LoVo (cell line): ENCODE measurements around the gene RPL18.

Experiments
- DNase-seq: peaks from one replicate; pipeline ENCODE4 v3.0.0-alpha.2; 2016; ENCODE audit warnings: low spot score

The RPL18 gene

GRCh38 chr19:48629599-48630295, 10.8 kb upstream of the RPL18 start:
- no peak for DNase-seq

DNA sequence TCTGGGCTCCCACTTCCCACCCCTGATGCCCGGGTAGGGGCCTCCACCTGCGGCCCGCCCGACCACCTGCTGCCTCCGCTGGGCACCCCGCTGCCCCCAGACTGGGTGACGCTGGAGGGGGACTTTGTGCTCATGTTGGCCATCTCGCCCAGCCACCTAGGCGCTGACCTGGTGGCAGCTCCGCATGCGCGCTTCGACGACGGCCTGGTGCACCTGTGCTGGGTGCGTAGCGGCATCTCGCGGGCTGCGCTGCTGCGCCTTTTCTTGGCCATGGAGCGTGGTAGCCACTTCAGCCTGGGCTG, 10.3 kb upstream of the RPL18 start:
- no peak for DNase-seq

DNA sequence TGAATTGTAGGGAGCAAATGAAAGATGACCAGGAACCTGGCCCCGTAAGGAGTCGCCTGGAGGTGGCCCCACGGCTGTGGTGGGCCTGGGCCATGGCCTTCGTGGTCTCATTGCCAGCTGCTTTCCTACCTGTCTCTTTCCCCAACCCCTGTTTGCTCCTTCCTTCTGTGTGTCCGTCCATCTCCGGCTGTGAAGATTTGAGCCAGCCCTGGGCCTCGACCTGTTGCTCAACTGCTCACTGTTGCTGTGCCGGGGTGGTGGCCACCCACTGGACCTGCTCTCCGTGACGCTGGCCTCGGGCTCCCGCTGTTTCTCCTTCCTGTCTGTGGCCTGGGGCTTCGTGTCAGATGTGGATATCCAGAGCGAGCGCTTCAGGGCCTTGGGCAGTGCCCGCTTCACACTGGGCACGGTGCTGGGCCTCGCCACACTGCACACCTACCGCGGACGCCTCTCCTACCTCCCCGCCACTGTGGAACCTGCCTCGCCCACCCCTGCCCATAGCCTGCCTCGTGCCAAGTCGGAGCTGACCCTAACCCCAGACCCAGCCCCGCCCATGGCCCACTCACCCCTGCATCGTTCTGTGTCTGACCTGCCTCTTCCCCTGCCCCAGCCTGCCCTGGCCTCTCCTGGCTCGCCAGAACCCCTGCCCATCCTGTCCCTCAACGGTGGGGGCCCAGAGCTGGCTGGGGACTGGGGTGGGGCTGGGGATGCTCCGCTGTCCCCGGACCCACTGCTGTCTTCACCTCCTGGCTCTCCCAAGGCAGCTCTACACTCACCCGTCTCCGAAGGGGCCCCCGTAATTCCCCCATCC, 9.7 kb upstream of the RPL18 start:
- no peak for DNase-seq

DNA sequence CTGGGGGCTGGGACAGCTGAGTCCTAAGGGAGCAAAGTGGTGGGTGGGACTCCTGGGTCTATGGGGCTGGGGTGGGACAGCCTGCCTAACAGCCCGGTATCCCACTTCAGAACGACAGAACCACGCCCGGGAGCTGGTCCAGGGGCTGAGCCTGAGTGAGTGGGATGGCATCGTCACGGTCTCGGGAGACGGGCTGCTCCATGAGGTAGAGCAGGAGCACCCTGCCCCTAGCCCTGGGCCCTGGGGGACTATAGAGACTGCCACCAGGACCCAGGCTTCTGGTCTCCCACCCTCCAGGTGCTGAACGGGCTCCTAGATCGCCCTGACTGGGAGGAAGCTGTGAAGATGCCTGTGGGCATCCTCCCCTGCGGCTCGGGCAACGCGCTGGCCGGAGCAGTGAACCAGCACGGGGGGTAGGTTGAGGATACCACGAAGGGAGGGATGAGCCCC, 8.9 kb upstream of the RPL18 start:
- no peak for DNase-seq

GRCh38 chr19:48627201-48627864, 8.4 kb upstream of the RPL18 start:
- DNase-seq, result no peak

DNA sequence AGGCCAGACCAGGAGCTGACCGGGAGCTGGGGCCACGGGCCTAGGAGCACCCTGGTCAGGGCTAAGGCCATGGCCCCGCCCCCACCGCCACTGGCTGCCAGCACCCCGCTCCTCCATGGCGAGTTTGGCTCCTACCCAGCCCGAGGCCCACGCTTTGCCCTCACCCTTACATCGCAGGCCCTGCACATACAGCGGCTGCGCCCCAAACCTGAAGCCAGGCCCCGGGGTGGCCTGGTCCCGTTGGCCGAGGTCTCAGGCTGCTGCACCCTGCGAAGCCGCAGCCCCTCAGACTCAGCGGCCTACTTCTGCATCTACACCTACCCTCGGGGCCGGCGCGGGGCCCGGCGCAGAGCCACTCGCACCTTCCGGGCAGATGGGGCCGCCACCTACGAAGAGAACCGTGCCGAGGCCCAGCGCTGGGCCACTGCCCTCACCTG, 6.9 kb upstream of the RPL18 start:
- DNase-seq, result no peak

- DNase-seq, result no peak
Observed at GRCh38 chr19:48624791-48625723, 6.1 kb upstream of the RPL18 start.

- DNase-seq, result no peak
Observed at GRCh38 chr19:48624067-48624594, 5.2 kb upstream of the RPL18 start.

DNA sequence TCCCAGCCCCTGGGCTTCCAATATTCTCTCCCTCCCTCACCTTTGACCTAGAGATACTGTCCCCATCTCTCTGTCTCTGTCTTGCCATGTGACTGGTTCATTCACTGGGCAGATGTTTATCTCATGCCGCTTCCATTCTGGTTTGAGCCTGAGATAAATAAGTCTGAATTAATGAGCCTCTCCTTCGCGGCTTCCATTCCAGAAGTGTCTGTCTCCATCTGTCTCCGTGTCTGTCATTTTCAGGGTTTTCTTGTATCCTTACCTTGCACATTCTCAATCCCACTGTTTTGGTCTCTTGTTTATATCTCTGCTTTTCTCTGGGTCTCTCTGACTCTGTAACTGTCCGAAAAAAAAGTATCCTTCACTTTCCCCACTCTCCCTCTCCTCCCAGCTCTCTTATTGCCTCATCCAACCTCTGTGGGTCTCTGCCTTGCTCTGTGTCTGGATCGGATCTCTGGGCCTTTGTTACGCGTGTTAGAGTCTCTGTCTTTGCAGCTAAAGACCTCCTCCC, 4.6 kb upstream of the RPL18 start:
- no peak for DNase-seq

- no peak for DNase-seq
Observed at GRCh38 chr19:48619692-48620585, 961 bp upstream of the RPL18 start.

DNA sequence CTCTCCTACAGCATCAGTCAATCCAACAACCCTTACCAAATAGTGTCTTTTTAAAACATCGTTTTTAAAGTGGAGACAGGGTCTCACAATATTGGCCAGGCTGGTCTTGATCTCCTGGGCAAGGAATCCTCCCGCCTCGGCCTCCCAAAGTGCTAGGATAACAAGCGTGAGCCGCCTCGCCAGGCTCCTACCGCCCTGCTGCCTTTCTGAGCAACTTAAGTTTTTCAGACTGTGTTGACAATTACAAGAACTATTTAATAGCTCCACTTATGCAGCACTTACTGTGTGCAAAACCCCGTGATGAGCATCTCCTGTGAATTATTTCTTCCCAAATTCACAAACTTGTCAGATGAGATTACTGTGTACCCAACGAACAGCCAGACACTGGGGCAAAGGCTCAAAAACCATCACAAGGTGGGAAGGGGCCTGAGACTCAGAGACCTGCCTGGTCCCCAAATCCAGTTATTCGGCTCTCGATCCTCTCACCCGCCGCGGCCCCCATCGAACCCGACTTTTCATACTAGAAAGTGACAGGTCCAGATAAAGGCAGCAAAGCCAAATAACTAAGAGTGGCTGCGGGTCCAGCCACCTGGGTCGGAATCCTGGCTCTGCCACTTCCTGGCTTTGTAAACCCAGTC, 581 bp downstream of the RPL18 start:
- DNase-seq, result no peak

DNA sequence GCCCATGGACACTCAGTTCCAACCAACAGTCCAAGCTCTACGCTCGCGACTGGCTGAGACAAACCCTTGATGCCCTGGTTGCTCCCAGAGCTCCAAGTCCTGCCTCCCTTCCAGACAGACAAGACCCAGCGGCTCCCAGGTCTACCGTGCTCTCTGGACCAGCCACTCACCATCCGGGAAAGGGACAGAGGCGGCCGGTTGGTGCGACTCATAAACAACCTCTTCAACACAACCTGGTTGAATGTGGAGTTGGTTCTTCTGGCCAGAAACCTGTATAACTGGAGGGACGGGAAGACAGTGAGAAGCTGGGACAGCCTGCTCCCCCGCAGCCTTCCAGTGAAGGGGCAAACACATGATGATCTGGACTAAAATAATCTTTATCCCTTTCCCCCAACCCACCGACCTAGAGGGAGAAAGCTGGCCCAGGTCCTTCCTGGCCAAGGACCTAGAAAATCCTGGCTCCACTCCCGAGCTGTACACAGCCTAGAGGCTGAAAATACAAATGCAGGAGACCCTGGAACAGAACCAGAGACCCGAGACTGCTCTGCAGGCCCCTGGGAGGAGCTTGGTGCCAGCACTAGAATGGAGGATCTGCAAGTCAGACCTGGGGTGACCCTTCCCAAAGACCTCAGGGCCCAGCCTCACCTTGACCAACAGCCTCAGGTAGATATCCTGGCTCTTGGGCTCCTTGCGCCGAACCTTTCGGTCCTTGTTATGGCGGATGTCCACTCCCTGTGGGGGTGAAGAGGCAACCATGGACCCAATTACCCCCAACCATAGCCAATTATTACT, 1.6 kb downstream of the RPL18 start:
- no peak for DNase-seq

GRCh38 chr19:48616491-48617056, 2.4 kb downstream of the RPL18 start:
- no peak for DNase-seq

GRCh38 chr19:48616041-48616436, 2.9 kb downstream of the RPL18 start:
- DNase-seq, result no peak

- DNase-seq, result no peak
Observed at GRCh38 chr19:48615231-48616040, 3.5 kb downstream of the RPL18 start.

DNA sequence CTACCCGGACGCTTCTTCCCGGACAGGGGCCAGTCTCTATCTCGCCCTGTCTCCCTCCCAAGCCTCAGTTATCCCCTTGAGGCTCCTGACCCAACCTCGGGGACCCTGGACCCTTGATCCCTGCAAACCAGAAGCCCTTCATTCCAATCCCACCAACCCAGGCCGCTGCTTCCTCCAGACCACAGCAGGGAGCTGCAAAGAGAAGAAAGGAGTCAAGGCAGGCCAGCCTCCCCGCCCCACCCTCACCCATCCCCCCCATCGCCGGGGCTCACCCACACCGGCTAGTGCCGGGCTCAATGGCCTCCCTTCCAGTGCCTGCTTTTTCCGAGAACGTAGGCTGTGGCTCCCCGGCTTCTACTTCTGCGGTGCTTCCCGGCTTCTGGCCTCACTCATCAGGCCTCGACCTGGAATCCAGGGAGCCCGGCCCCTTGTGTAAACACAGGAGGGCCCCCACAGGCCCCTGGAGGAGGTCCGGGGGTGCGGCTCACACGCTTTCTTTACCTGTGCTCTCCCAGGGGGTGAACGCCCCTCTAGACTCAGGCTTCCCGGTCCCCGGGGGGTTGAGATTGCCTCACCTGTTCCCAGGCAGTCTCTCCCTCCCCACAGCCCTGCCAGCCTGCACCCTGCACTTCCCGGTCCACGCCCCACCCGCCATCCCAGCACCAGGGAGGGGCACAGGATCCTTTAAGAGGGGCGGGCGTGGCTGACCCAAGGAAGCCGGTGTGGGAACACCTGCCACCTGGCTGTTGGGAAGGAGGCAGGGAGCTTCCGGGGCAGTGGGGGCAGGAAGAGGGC, 4.3 kb downstream of the RPL18 start, which contains the start of gene FAM83E:
TSS of gene FAM83E (minus strand) at position 641 of the 795 bp plus-strand sequence. CDS start 1,704 bp downstream, outside the sequence.
- peak; percentile 82 for DNase-seq
